Fibroblast of lung (primary cell): ENCODE data around the gene ITGBL1. TPM values are rescaled to one million over a fixed set of nuclear protein-coding genes. Genes with fewer than 3 reads are reported as not detected.
A peak's percentile ranks its signal among the peaks of the same experiment; 100 is the strongest.

Experiments used
- DNase-seq, 2 donors: peaks; one replicate each; pipeline versions ENCODE4 v3.0.0 to v3.0.0-alpha.2; 2010; ENCODE audit warnings: low read depth in 2 of 2
- H2AFZ ChIP-seq: 2 replicates; pipeline ENCODE4 v1.5.1; 2012; ENCODE audit warnings: low read length, control low read depth, inconsistent platforms
- H3K27ac ChIP-seq: 2 replicates; pipeline ENCODE4 v1.5.1; 2011; ENCODE audit warnings: low read length, control low read depth; ENCODE audit not compliant: insufficient read depth
- H3K27me3 ChIP-seq: 2 replicates; pipeline ENCODE4 v1.5.1; 2011; ENCODE audit warnings: mild to moderate bottlenecking, low read length; ENCODE audit not compliant: control insufficient read depth, insufficient read depth
- H3K36me3 ChIP-seq: 2 replicates; pipeline ENCODE4 v1.5.1; 2011; ENCODE audit warnings: low read length; ENCODE audit not compliant: control insufficient read depth, insufficient read depth
- H3K4me1 ChIP-seq: 2 replicates; pipeline ENCODE4 v1.5.1; 2011; ENCODE audit warnings: low read length; ENCODE audit not compliant: control insufficient read depth, insufficient read depth; ENCODE audit errors: extremely low read depth
- H3K4me2 ChIP-seq: 2 replicates; pipeline ENCODE4 v1.5.1; 2011; ENCODE audit warnings: low read length, control low read depth; ENCODE audit not compliant: insufficient read depth; ENCODE audit errors: extremely low read depth
- H3K4me3 ChIP-seq, 4 experiments: fragments of 200-600 bp in 1 of 4; sonication (generic) in 1 of 4; replicated peaks in 1 of 4; 2 replicates each; pipeline ENCODE4 v1.5.1; 2011 to 2016; ENCODE audit warnings: low read length in 4 of 4, low read depth in 3 of 4, mild to moderate bottlenecking in 3 of 4, control low read depth in 2 of 4, inconsistent platforms in 1 of 4, mixed read lengths in 1 of 4; ENCODE audit not compliant: insufficient read depth in 1 of 4; ENCODE audit errors: control extremely low read depth in 1 of 4
- H3K79me2 ChIP-seq: 2 replicates; pipeline ENCODE4 v1.5.1; 2012; ENCODE audit warnings: mild to moderate bottlenecking, low read length, inconsistent platforms; ENCODE audit not compliant: control insufficient read depth, insufficient read depth
- H3K9ac ChIP-seq: 2 replicates; pipeline ENCODE4 v1.5.1; 2011; ENCODE audit warnings: mild to moderate bottlenecking, low read length, control low read depth; ENCODE audit not compliant: insufficient read depth
- H3K9me3 ChIP-seq: 2 replicates; pipeline ENCODE4 v1.5.1; 2012; ENCODE audit warnings: low read depth, low read length; ENCODE audit not compliant: control insufficient read depth, insufficient read depth
- H4K20me1 ChIP-seq: 2 replicates; pipeline ENCODE4 v1.5.1; 2011; ENCODE audit warnings: low read length; ENCODE audit not compliant: control insufficient read depth, insufficient read depth; ENCODE audit errors: extremely low read depth
- EZH2 ChIP-seq: IDR thresholded peaks from 2 replicates; pipeline ENCODE4 v1.5.1; 2012; ENCODE audit warnings: low read length, control low read depth, mild to moderate bottlenecking; ENCODE audit errors: missing control alignments
- polyA plus RNA-seq, 2 donors: library from polyadenylated mRNA; depleted of rRNA in 1 of 2; stranded (reverse) in 1 of 2; unstranded in 1 of 2; fragments of >200 nt; gene quantifications; 2 replicates each; pipeline ENCODE4 v1.2.1, GENCODE V29; 2011 to 2012; ENCODE audit warnings: missing spikeins in 1 of 2
- total RNA-seq: library from RNA; depleted of rRNA; stranded (reverse); fragments of >200 nt; gene quantifications from 2 replicates; pipeline ENCODE4 v1.2.1, GENCODE V29; 2014
- TF ChIP-seq, protein P1 (sequence below), 2 donors: IDR thresholded peaks in 1 of 2; conservative IDR thresholded peaks in 1 of 2; 1 replicate in 1 of 2; 2 replicates in 1 of 2; pipeline ENCODE4 v1.5.1; 2011 to 2012; ENCODE audit warnings: low read length in 2 of 2, control low read depth in 1 of 2, inconsistent platforms in 1 of 2, low read depth in 1 of 2, mild to moderate bottlenecking in 1 of 2

Gene ITGBL1
- total and polyA plus RNA-seq, 2 donors (not counting 1 experiment from before 2014, with no cell fraction given): 45.1 to 87.4 TPM

DNA sequence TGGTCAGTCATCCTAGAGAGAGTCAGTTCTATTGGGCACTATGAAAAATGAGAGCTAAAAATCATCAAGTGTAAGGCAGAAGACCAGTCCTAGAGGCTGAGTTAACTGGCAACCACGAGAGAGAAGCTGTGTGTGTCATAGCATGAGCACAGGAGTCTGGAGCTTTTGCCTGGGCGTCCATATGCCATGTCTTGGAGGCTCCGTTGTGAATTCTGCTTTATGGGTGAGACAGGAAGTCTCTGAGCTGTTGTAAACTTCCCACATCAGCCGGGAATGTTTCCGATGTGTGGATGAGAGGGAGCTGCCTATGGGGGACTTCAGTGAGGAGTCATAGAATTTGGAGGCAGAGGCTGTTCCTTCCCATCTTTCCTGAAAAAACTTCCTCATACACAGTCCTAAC lies 120.0 kb downstream of the ITGBL1 start:
- no peaks in the 10 kb centered on the region for H3K36me3 ChIP-seq
- H3K4me1 ChIP-seq: no peaks in the 10 kb centered on the region
- no peaks in the 10 kb centered on the region for H3K27me3 ChIP-seq
- no peak overlapping the region for H3K4me3 ChIP-seq
- H3K9ac ChIP-seq: no peak overlapping the region
- no peaks in the 10 kb centered on the region for H3K9me3 ChIP-seq
- DNase-seq: no peak
- H2AFZ ChIP-seq: peak overlapping the region; percentile 47
- H3K79me2 ChIP-seq: no peaks in the 10 kb centered on the region
- H3K27ac ChIP-seq: no peak overlapping the region
- no peak for TF ChIP-seq EZH2
- TF ChIP-seq, protein P1, sequence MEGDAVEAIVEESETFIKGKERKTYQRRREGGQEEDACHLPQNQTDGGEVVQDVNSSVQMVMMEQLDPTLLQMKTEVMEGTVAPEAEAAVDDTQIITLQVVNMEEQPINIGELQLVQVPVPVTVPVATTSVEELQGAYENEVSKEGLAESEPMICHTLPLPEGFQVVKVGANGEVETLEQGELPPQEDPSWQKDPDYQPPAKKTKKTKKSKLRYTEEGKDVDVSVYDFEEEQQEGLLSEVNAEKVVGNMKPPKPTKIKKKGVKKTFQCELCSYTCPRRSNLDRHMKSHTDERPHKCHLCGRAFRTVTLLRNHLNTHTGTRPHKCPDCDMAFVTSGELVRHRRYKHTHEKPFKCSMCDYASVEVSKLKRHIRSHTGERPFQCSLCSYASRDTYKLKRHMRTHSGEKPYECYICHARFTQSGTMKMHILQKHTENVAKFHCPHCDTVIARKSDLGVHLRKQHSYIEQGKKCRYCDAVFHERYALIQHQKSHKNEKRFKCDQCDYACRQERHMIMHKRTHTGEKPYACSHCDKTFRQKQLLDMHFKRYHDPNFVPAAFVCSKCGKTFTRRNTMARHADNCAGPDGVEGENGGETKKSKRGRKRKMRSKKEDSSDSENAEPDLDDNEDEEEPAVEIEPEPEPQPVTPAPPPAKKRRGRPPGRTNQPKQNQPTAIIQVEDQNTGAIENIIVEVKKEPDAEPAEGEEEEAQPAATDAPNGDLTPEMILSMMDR (conservative IDR thresholded peaks at IDR 0.05 in 1 of 2, IDR thresholded peaks at IDR 0.05 in 1 of 2; ENCODE audit: low read depth in 1 of 2, low read length in 2 of 2): no peak
- no peak overlapping the region for H3K4me2 ChIP-seq
- H4K20me1 ChIP-seq: no peaks in the 10 kb centered on the region

DNA sequence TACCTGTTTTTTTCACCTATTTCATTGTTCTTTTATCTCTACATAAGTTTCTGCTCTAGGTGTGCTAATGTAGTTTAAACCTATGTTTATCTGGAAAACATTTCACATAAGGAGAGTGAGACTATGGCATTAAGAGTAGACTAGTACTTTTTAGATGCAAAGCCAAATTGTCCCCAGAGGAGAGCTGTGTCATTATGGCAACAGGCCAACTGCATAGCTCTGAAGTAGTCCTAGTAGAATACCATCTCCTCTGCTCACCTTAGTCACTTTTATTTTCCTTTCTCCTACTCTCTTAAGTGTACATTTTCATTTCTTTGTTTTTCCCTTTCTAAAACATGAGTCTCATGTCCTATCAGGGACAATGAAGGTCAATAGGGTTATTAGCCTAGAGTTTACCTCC lies 123.1 kb downstream of the ITGBL1 start:
- Histone ChIP-seq H3K79me2 (no peaks in the 10 kb centered on the region), H2AFZ (no peak overlapping the region), H3K27ac (no peak overlapping the region)

DNA sequence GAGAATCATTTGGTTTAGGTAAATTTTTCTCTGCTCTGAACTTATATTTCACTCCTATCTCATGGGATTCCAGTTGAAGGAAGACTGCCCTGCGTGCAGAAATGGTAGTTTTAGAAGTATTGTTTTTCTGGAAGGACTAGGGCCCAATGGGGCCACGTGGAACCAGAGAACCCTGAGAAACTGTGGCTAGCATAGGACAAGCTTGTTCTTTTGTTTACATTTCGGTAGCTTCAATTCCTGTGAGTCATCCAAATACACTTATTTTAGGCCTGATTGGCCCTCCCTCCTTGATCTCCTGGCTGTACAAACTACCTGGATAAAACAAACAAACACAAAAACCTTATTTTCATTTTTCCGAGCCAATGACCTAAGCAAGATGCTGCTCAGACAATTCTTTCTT lies 124.0 kb downstream of the ITGBL1 start:
- no peak overlapping the region for H3K27ac ChIP-seq
- no peak for TF ChIP-seq EZH2
- TF ChIP-seq, protein P1 (conservative IDR thresholded peaks at IDR 0.05 in 1 of 2, IDR thresholded peaks at IDR 0.05 in 1 of 2; ENCODE audit: low read depth in 1 of 2, low read length in 2 of 2): no peak
- H3K79me2 ChIP-seq: no peaks in the 10 kb centered on the region
- H3K27me3 ChIP-seq: no peaks in the 10 kb centered on the region
- H4K20me1 ChIP-seq: no peaks in the 10 kb centered on the region
- H3K4me3 ChIP-seq: no peak overlapping the region
- H3K36me3 ChIP-seq: no peaks in the 10 kb centered on the region
- no peaks in the 10 kb centered on the region for H3K4me1 ChIP-seq
- peak; percentile 61 to 88 for DNase-seq
- H3K9ac ChIP-seq: no peak overlapping the region
- H3K9me3 ChIP-seq: no peaks in the 10 kb centered on the region
- H2AFZ ChIP-seq: no peak overlapping the region
- H3K4me2 ChIP-seq: no peak overlapping the region

More for the DNA sequence above, 123.1 kb downstream of the ITGBL1 start:
- no peaks in the 10 kb centered on the region for H3K9me3 ChIP-seq
- H4K20me1 ChIP-seq: no peaks in the 10 kb centered on the region
- H3K36me3 ChIP-seq: no peaks in the 10 kb centered on the region
- no peaks in the 10 kb centered on the region for H3K4me1 ChIP-seq
- no peak overlapping the region for H3K4me3 ChIP-seq
- H3K27me3 ChIP-seq: no peaks in the 10 kb centered on the region
- TF ChIP-seq, protein P1 (conservative IDR thresholded peaks at IDR 0.05 in 1 of 2, IDR thresholded peaks at IDR 0.05 in 1 of 2; ENCODE audit: low read depth in 1 of 2, low read length in 2 of 2): no peak
- TF ChIP-seq EZH2: no peak
- H3K4me2 ChIP-seq: no peak overlapping the region
- no peak overlapping the region for H3K9ac ChIP-seq
- DNase-seq: no peak
